ENCODE results near the gene TMPRSS11A.

The TMPRSS11A gene, protein sequence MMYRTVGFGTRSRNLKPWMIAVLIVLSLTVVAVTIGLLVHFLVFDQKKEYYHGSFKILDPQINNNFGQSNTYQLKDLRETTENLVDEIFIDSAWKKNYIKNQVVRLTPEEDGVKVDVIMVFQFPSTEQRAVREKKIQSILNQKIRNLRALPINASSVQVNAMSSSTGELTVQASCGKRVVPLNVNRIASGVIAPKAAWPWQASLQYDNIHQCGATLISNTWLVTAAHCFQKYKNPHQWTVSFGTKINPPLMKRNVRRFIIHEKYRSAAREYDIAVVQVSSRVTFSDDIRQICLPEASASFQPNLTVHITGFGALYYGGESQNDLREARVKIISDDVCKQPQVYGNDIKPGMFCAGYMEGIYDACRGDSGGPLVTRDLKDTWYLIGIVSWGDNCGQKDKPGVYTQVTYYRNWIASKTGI

GRCh38 chr4:67963356-67963755, at the start of gene TMPRSS11A:
TMPRSS11A (minus strand) TSS chr4:67963493; CDS start chr4:67963393, 100 bp downstream.
- no peak for DNase-seq

- DNase-seq, result no peak
These were observed 48.4 kb upstream of the TMPRSS11A start for GRCh38 chr4:68011684-68012083.

GRCh38 chr4:68002906-68003305, 39.6 kb upstream of the TMPRSS11A start:
- no peak for DNase-seq

DNA sequence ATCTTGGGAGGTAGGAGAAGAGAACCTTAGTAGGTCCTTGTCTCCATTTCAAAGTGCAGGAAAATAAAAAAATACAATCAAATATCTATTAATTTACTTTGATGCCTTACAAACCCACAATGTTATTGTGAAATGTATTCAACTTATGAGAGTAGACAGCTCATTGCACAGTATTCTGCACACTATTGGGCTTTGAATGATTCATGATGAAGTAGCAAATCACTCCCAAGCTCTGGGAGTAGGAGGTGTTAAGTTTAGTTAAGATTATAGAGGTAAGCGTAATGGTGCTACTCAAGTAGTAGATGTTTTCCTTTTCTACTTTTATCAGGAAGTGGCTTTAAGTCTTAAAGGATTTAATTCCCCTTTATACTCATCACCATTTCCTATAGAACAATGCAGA, 32.8 kb upstream of the TMPRSS11A start:
- DNase-seq, result no peak

DNA sequence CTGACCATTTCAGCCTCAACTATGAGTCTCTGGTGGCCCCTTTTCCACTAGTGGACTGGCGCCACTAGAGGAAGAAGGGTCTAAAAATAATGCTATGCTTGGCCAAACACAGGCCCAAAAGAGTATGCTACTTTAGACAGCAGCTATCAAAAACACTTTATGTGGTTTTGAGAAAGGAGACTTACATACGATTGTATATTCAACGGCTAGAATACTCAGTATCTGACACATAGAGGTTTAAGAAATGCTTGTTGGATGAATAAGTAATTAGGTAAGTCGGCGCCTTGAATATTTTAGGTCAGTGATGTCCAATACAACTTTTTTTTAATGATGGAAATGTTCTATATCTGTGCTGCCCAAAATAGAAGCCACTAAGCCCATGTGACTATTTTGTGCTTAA, 25.7 kb upstream of the TMPRSS11A start:
- no peak for DNase-seq

- DNase-seq, result no peak
These were observed 20.0 kb upstream of the TMPRSS11A start for GRCh38 chr4:67983333-67983732.

GRCh38 chr4:67980512-67980911, 17.2 kb upstream of the TMPRSS11A start:
- DNase-seq, result no peak

DNA sequence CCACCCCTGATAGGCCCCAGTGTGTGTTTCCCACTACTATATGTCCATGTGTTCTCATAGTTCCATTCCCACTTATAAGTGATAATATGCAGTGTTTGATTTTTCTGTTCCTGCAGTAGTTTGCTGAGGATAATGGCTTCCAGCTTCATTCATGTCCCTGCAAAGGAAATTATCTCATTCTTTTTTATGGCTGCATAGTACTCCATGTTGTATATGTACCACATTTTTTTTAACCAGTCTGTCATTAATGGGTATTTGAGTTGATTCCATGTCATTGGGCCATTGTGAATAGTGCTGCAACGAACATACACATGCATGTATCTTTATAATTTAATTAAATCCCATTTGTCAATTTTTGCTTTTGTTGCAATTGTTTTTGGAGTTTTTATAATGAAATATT, 10.3 kb upstream of the TMPRSS11A start:
- no peak for DNase-seq

DNA sequence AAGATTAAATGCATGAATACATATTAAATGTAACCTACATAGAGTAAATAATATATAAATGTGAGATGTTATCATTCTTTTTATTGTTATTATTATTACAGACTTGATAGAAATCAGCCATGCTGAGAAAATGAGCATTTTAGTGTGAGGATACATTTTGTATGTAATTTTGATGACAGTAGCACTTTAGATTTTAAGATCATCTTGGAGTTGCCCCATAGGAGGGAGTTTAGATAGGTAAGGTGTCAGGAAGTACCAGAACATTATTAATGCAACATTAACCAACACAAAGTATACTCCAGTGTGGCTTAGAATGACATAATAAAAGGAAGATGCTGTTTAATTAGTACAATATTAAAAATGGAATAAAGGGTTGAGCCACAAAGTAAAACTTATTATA, 8.4 kb downstream of the TMPRSS11A start:
- no peak for DNase-seq

DNA sequence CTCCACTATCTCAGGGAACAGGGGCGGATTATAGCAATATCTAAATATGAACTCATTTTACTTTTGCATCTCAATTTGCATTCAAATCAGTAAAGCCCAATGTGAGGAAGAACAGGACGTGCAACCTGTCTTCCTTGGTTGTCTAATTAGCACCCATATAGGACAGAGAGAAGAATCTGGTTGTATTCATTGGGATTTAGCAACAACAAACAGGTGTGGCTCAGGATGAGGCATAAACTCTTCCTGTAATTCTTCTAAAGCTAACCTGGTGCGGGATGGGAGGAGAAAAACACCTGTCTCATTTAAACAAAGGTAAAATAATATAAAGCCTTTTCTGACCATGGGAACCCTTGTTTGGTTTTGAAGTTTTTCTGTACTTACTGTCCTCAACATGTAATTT, 22.2 kb downstream of the TMPRSS11A start:
- DNase-seq, result peak in 1 of 2 experiments; percentile 6

GRCh38 chr4:67940506-67940905, 22.8 kb downstream of the TMPRSS11A start:
- DNase-seq, result no peak

GRCh38 chr4:67939195-67939594, 24.1 kb downstream of the TMPRSS11A start:
- no peak for DNase-seq

- DNase-seq, result no peak
These were observed 27.4 kb downstream of the TMPRSS11A start for GRCh38 chr4:67935888-67936287.

DNA sequence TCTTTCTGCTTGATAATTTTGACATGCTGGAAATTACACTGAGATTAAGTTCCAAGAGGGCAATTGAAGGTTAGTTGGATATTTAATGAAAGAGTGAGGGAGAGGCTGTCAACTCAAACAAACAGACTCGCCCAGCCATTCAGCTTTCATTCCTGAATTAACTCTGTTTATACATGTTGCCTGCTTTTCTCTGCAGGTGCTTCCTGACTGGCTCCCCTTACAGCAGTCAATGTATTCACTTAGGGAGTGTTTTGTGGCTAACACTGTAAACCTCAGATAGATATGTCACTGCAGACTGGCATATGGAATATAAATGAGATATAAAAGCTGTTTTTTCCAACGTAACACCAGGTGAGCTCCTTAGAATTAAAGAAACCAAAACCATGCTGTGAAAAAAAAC, 28.7 kb downstream of the TMPRSS11A start:
- no peak for DNase-seq

- no peak for DNase-seq
These were observed 29.5 kb downstream of the TMPRSS11A start for GRCh38 chr4:67933755-67934154.

GRCh38 chr4:67933038-67933437, 30.3 kb downstream of the TMPRSS11A start:
- DNase-seq, result no peak

DNA sequence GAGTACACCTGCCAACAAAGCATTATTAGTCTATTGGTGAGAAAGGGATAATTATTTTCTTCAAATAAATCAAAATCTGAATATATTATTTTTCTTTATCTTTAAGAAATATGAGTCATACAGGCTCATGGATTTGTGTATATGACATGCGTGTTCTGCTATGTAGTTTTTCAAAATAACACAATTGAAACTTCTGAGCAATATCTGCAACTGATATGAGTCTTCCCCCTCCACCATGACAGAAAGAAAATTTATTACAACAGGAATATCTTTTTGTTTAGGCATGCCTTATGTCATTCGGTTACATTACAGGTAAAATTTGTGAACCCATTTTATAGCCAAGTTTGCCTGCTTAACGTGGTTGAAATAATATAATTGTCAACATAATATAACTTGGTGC, 32.0 kb downstream of the TMPRSS11A start:
- no peak for DNase-seq

DNA sequence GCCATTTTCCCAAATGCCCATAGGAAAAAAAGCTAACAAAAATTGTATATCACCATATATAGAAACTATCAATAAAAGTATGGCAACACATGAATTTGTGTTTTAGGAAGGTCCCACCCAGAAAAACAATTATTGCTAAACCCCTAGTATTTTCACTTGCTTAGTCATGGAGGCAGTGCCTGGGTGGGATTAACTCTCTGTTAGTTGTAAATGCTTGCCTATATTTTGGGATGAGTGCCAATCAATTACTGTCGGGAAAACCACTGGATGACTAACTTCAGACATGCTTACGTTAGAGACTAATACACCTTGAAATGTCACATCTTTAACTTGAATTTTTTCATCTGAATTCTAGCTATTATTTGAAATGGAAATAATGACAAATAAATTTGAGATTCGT, 33.9 kb downstream of the TMPRSS11A start:
- no peak for DNase-seq

GRCh38 chr4:67928546-67928945, 34.7 kb downstream of the TMPRSS11A start:
- DNase-seq, result no peak

GRCh38 chr4:67927251-67927650, 36.0 kb downstream of the TMPRSS11A start:
- no peak for DNase-seq

- no peak for DNase-seq
These were observed 36.8 kb downstream of the TMPRSS11A start for GRCh38 chr4:67926485-67926884.

- no peak for DNase-seq
These were observed 40.6 kb downstream of the TMPRSS11A start for GRCh38 chr4:67922697-67923096.

- peak in 1 of 2 experiments; percentile 24 for DNase-seq
These were observed 44.9 kb downstream of the TMPRSS11A start for GRCh38 chr4:67918428-67918827.

GRCh38 chr4:67915400-67915966, 47.8 kb downstream of the TMPRSS11A start:
- no peak for DNase-seq

DNA sequence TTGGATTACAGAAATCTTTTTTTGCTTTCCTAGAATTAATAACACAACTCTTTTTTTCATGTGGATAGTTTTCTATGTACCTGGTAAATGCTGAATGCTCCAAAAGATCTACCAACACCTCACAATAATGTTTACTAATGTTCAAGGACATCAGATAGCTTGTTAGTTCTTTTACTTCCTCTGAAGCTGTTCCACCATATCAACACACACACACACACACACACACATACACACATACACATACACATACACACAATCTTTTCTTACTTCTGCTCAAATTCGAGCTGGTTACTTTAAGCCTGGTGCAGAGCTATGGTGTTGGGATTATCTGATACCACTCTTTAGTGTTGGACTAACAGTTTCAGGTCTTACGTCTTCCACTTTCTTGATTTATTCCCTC, 51.2 kb downstream of the TMPRSS11A start:
- DNase-seq, result no peak

All from NCI-H526 (cell line).